Ovary (tissue), 3 donors: ENCODE data around the gene REM2.

ENCODE experiments used
- CTCF ChIP-seq, 3 donors: fragments of 450-650 bp in 2 of 3; fragments of 200-600 bp in 1 of 3; IDR thresholded peaks; one replicate each; pipeline versions ENCODE4 v1.5.1 to v1.8.0; 2016 to 2022; ENCODE audit warnings: antibody characterized with exemption in 3 of 3, mild to moderate bottlenecking in 1 of 3
- EP300 ChIP-seq: sonication (generic); formaldehyde crosslinking; IDR thresholded peaks from one replicate; pipeline ENCODE4 v1.6.1; 2017; ENCODE audit warnings: antibody characterized with exemption
- POLR2A ChIP-seq: fragments of 450-650 bp; IDR thresholded peaks from one replicate; pipeline ENCODE4 v1.6.1; 2017; ENCODE audit warnings: antibody characterized with exemption, mild to moderate bottlenecking, moderate library complexity
- donor health status: DM: no; HTN: no; CAD: no.

GRCh38 chr14:22871224-22872032 lies 11.6 kb upstream of the REM2 start, which contains the start of gene LRP10:
- TF ChIP-seq CTCF (IDR thresholded peaks at IDR 0.05) (peak in 1 of 3 donors; percentile 20), POLR2A (peak; percentile 79), EP300 (peak; percentile 20)
